Activated CD4-positive, alpha-beta T cell treated with anti-CD3 and anti-CD28 coated beads, Interleukin-10, Interleukin-2, amounts not matched to agents 100 ng/mL and 50 ng/mL, durations not matched to agents 16 hours and 8 hours (primary cell): ENCODE data around the gene USP17L29.
"Not testable (repeated sequence)": the region's sequence is repeated elsewhere in the genome, so short reads cannot be mapped to it uniquely, and the experiment has no call there.

Experiments
- DNase-seq: peaks from one replicate; pipeline ENCODE4 v3.0.0-alpha.2; 2020

Gene USP17L29, protein sequence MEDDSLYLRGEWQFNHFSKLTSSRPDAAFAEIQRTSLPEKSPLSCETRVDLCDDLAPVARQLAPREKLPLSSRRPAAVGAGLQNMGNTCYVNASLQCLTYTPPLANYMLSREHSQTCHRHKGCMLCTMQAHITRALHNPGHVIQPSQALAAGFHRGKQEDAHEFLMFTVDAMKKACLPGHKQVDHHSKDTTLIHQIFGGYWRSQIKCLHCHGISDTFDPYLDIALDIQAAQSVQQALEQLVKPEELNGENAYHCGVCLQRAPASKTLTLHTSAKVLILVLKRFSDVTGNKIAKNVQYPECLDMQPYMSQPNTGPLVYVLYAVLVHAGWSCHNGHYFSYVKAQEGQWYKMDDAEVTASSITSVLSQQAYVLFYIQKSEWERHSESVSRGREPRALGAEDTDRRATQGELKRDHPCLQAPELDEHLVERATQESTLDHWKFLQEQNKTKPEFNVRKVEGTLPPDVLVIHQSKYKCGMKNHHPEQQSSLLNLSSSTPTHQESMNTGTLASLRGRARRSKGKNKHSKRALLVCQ

GRCh38 chr4:9353338-9353737, at the start of gene USP17L29:
Gene USP17L29 (plus strand): TSS chr4:9353638. CDS start chr4:9353638, 0 bp downstream.
- not testable (repeated sequence) for DNase-seq

GRCh38 chr4:9324191-9324590, 29.2 kb upstream of the USP17L29 start:
- peak; percentile 9 for DNase-seq

DNA sequence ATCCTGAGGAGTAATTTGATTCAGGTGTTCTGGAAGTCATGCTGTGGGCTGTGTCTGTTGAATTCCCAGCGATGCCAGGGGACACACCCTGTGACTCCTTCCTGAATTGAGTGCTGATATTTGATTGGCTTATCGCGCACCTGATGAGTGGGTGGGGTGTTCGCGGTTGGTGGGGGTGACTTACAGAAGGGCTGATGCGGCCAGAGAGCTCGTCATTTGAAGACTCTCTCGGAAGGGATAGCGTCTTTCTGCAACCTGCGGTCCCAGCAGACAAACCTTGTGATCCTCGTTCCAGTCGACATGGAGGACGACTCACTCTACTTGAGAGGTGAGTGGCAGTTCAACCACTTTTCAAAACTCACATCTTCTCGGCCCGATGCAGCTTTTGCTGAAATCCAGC, 28.6 kb upstream of the USP17L29 start, which contains the start of gene USP17L24:
Gene USP17L24, plus strand, starts transcription at position 301 of the 400 bp plus-strand sequence. Its CDS starts 0 bp downstream, at position 301.
- not testable (repeated sequence) for DNase-seq

DNA sequence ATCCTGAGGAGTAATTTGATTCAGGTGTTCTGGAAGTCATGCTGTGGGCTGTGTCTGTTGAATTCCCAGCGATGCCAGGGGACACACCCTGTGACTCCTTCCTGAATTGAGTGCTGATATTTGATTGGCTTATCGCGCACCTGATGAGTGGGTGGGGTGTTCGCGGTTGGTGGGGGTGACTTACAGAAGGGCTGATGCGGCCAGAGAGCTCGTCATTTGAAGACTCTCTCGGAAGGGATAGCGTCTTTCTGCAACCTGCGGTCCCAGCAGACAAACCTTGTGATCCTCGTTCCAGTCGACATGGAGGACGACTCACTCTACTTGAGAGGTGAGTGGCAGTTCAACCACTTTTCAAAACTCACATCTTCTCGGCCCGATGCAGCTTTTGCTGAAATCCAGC, 23.8 kb upstream of the USP17L29 start, which contains the start of gene USP17L25:
Gene USP17L25, plus strand, starts transcription at position 301 of the 400 bp plus-strand sequence. Its CDS starts 0 bp downstream, at position 301.
- DNase-seq, result not testable (repeated sequence)

- DNase-seq, result not testable (repeated sequence)
Measured at GRCh38 chr4:9334358-9334757, 19.1 kb upstream of the USP17L29 start, which contains the start of gene USP17L26. Gene USP17L26 (plus strand): TSS chr4:9334658. CDS start chr4:9334658, 0 bp downstream.

- not testable (repeated sequence) for DNase-seq
Measured at GRCh38 chr4:9339103-9339502, 14.3 kb upstream of the USP17L29 start, which contains the start of gene USP17L5. Gene USP17L5 (plus strand): TSS chr4:9339403. CDS start chr4:9339403, 0 bp downstream.

DNA sequence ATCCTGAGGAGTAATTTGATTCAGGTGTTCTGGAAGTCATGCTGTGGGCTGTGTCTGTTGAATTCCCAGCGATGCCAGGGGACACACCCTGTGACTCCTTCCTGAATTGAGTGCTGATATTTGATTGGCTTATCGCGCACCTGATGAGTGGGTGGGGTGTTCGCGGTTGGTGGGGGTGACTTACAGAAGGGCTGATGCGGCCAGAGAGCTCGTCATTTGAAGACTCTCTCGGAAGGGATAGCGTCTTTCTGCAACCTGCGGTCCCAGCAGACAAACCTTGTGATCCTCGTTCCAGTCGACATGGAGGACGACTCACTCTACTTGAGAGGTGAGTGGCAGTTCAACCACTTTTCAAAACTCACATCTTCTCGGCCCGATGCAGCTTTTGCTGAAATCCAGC, 9.6 kb upstream of the USP17L29 start, which contains the start of gene USP17L27:
Gene USP17L27, plus strand, starts transcription at position 301 of the 400 bp plus-strand sequence. Its CDS starts 0 bp downstream, at position 301.
- not testable (repeated sequence) for DNase-seq

- DNase-seq, result not testable (repeated sequence)
Measured at GRCh38 chr4:9348593-9348992, 4.8 kb upstream of the USP17L29 start, which contains the start of gene USP17L28. Gene USP17L28 (plus strand): TSS chr4:9348893. CDS start chr4:9348893, 0 bp downstream.

GRCh38 chr4:9350866-9351265, 2.6 kb upstream of the USP17L29 start:
- DNase-seq, result not testable (repeated sequence)

- not testable (repeated sequence) for DNase-seq
Measured at GRCh38 chr4:9362829-9363228, 9.4 kb downstream of the USP17L29 start, which contains the start of gene USP17L30. Gene USP17L30 (plus strand): TSS chr4:9363129. CDS start chr4:9363129, 0 bp downstream.

DNA sequence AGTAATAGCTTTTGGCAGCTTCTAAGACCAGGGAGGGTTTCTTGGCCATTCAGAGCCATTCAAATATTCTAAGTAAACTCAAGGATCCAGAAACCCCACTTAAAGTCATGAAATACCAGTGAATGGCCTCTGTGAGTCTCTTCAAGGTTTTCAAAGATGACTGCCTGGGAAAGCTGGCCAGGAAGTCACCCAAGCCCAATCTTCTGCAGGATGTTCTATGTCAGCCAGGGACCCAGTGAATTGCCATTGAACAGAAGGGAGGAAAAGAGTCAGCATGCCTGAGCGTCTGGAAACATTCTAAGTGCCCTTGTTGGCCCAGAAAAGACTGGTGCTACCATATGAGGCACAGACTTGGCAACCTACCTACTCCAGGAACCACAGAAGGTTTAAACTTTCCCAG, 26.4 kb downstream of the USP17L29 start:
- DNase-seq, result not testable (repeated sequence)

DNA sequence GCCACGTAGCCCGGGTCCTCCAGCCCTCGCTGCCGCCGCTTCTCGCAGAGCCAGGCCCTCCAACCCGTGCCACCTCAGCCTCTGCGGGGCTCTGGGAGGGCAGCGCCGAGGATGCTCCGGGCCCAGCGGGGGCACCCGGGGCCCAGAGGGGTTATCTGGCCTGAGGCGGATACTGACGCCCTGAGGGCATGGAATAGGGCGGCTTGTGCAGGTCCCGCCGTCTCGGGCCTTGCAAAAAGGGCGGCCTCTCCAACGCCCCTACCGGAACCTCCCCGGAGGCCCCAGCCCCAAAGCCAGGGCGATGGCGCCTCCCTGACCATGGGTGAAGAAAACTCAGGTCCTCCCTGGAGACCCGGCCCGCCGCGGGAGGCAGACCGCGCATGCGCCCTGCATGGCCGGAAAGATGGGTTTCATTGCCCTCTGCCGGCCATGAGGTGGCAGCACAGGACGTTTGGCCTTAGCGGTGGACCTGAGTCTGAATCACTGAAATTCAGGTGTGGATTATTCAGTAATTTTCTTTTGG, 27.6 kb downstream of the USP17L29 start:
- peak; percentile 74 for DNase-seq

DNA sequence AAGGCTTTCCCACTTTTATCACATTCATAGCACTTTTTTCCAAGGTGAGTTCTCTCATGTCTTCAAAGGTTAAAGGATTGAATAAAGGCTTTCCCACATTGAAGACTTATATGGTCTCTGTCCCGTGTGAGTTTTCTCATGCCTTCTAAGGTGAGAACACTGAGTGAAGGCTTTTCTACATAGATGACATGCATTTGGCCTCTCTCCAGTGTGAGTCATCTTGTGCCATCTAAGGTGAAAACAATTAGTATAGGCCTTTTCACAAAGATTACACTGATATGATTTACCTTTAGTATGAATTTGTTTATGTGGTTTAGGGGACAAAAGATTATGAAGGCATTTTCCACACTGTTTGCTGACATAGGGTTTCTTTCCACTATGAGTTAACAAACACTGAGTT, 30.7 kb downstream of the USP17L29 start:
- no peak for DNase-seq

GRCh38 chr4:9389001-9389400, 35.6 kb downstream of the USP17L29 start:
- DNase-seq, result not testable (repeated sequence)
